ENCODE results near the gene HPF1.
A peak's percentile ranks its signal among the peaks of the same experiment; 100 is the strongest.

The HPF1 gene

GRCh38 chr4:169730564-169730963 is 27.2 kb downstream of the HPF1 start:
- no peak for DNase-seq

- DNase-seq = no peak
Measured at GRCh38 chr4:169727616-169728015, 30.1 kb downstream of the HPF1 start.

- no peak for DNase-seq
Measured at GRCh38 chr4:169724260-169724659, 33.5 kb downstream of the HPF1 start.

- peak; percentile 4 for DNase-seq
Measured at GRCh38 chr4:169723207-169723965, 34.4 kb downstream of the HPF1 start.

- no peak for DNase-seq
Measured at GRCh38 chr4:169720529-169720928, 37.2 kb downstream of the HPF1 start.

- peak; percentile 7 for DNase-seq
Measured at GRCh38 chr4:169716677-169717076, 41.1 kb downstream of the HPF1 start.

GRCh38 chr4:169715826-169716225 is 41.9 kb downstream of the HPF1 start:
- no peak for DNase-seq

- DNase-seq = no peak
Measured at GRCh38 chr4:169707958-169708643, 49.6 kb downstream of the HPF1 start.

- no peak for DNase-seq
Measured at GRCh38 chr4:169698331-169698730, 59.4 kb downstream of the HPF1 start.

GRCh38 chr4:169690787-169691186 is 67.0 kb downstream of the HPF1 start:
- no peak for DNase-seq

- no peak for DNase-seq
Measured at GRCh38 chr4:169689681-169690080, 68.1 kb downstream of the HPF1 start.

GRCh38 chr4:169682372-169683047 is 75.2 kb downstream of the HPF1 start:
- no peak for DNase-seq
